H7 (cell line): ENCODE data around the gene NFIB. TPM values are rescaled to one million over a fixed set of nuclear protein-coding genes. Genes with fewer than 3 reads are reported as not detected.
A peak's percentile ranks its signal among the peaks of the same experiment; 100 is the strongest.

ENCODE experiments used
- DNase-seq: peaks from one replicate; pipeline ENCODE4 v3.0.0; 2012
- H3K27me3 ChIP-seq: 2 replicates; pipeline ENCODE4 v1.6.0; 2011; ENCODE audit warnings: mild to moderate bottlenecking, low read length; ENCODE audit not compliant: control insufficient read depth, insufficient read depth
- H3K36me3 ChIP-seq: replicated peaks from 2 replicates; pipeline ENCODE4 v1.5.1; 2011; ENCODE audit warnings: low read length; ENCODE audit not compliant: control insufficient read depth, insufficient read depth
- H3K4me3 ChIP-seq: 2 replicates; pipeline ENCODE4 v1.5.1; 2011; ENCODE audit warnings: low read depth, mild to moderate bottlenecking, control low read depth, low read length, moderate library complexity; ENCODE audit not compliant: insufficient read depth
- total RNA-seq: library from RNA; depleted of rRNA; stranded (reverse); fragments of >200 nt; shearing (Covaris generic); gene quantifications from 2 replicates; pipeline ENCODE4 v1.2.3, GENCODE V29; 2014

Gene NFIB
- total RNA-seq, 1 experiment from 2014 or later, result 5.0 TPM

DNA sequence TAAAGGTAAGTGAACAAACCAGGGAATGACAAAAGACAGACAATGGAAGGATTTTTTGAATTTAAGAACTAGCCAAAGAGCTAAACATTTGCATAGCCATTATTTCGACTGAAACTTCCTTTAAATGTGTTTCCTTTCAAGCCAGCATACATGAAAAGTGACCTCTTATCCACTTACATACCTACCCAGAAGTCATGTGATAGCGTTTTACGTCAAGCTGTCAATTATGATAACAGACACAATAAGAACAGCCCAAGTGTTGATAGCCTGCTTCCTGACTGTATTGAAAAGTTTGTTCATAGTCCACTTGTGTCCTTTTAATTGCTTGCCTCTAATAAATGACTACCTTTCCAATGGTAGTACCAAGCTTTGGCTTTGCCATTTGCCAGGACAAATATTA lies 206.0 kb downstream of the NFIB start:
- no peaks in the 10 kb centered on the region for H3K36me3 ChIP-seq
- H3K4me3 ChIP-seq, result no peak overlapping the region
- no peaks in the 10 kb centered on the region for H3K27me3 ChIP-seq
- DNase-seq, result no peak

DNA sequence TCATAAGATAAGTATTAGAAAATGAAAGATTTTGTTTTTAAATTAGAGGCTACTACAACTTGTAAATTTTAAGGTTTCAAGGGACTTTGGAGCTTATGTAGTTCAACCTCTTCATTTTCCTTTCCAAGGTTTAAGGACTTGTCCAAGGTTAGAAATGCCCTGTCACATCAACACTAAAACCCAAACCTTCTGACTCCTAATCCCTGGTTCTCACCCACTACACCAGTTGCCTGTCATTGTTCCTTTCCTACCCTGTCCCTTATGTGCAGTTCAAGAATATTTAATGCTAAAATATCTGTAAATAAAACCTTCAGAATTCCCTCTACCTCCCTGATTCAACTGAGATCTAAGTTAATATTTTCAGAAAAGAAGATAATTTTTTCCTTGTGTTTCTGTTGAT lies 206.4 kb downstream of the NFIB start:
- Histone ChIP-seq H3K27me3 (no peaks in the 10 kb centered on the region), H3K36me3 (no peaks in the 10 kb centered on the region), H3K4me3 (no peak overlapping the region)
- DNase-seq, result no peak

DNA sequence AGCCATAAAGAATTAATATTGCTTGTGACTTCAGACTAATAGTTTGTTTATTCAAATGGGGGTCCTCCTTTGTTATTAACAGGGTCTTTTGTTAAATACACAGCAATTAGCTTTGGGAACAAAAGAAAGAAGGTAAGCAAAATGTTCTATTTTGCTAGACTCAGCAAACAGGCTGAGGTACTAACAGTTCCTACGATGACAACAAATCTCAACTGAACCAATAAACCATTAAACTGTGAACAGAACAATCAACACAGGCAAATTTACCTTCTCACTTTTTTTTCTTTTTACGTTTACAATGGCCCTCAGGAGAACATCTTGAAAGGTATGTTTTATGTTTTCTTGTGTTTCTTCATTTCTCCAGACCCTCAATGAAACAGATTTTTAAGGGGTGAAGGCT lies 207.2 kb downstream of the NFIB start:
- Histone ChIP-seq H3K36me3 (no peaks in the 10 kb centered on the region), H3K27me3 (no peaks in the 10 kb centered on the region), H3K4me3 (no peak overlapping the region)
- no peak for DNase-seq

DNA sequence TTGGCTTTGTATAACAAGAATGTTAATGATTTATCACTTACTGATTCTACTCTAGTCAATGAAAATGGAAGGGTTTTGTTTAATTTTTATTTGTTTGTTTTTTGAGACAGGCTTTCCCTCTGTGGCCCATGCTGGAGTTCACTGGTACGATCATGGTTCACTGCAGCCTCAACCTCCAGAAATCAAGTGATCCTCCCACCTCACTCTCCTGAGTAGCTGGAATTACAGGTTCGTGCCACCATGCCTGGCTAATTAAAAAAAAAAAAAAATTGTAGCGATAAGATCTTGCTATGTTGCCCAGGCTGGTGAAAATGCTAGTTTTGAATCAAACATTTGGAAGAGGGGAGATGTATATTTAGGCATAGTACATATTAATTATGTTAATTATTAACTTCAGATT lies 209.4 kb downstream of the NFIB start:
- H3K36me3 ChIP-seq, result no peaks in the 10 kb centered on the region
- H3K27me3 ChIP-seq, result no peaks in the 10 kb centered on the region
- H3K4me3 ChIP-seq, result no peak overlapping the region
- no peak for DNase-seq

DNA sequence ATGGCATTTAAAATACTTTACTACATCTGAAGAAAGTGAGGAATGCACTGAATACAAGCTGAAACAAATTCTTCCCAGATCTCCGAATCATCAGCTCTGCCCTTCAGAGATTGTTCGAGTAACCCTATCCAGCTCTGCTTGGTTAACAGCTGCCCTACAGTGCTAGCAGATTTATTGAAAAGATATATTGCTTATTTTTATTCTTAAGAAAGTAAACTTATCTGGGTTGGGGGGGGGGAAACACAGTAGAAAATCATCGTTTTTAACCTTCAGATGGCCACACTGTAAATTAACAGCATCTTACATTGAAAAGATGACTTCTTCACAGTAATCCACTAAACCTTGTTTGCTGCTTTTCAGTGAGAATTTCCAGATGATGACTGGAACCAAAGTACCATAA lies 210.8 kb downstream of the NFIB start:
- Histone ChIP-seq H3K36me3 (no peaks in the 10 kb centered on the region), H3K27me3 (no peaks in the 10 kb centered on the region), H3K4me3 (no peak overlapping the region)
- no peak for DNase-seq

DNA sequence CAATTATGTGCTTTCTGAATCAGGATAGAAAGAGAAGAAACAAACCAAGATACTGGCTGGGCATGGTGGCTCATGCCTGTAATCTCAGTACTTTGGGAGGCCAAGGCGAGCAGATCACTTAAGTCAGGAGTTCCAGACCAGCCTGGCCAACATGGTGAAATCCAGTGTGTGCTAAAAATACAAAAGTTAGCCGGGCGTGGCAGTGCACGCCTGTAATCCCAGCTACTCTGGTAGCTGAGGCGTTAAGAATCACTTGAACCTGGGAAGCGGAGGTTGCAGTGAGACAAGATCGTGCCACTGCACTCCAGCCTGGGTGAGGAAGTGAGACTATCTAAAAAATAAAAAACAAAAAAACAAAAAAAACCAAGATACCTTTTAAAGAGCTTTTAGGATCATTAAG lies 214.2 kb downstream of the NFIB start:
- Histone ChIP-seq H3K36me3 (no peaks in the 10 kb centered on the region), H3K4me3 (no peak overlapping the region), H3K27me3 (no peaks in the 10 kb centered on the region)
- no peak for DNase-seq

DNA sequence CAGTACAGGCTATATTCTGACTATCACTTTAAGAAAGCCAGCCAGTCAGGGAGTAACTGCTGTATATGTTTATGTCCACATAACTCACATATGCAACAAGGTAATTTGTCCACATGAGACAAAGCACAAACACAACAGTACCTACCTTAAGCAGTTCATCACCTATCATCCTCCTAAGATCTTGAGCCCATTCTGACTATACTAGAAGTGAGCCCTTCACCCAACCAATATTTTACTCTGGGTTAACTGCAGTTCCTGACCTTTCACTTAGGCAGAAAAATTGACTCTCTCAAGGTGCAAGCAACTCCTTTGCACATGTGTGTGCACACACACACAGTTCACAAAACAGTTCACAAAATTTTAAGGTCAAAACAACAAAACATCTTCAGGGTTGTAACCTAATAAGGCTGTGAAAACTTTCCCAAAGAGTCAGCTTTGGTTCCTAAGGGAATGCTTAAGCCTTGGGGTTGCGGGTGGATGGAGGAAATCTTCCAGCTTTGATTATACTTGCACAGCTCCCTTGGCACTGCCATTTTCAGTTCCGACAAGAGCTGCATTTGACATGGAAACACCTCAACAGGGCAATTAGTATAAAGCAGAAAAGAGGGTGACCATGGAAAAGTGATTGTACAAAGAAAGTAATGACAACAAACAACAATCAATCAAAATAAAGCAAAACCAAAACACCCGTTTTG lies 215.3 kb downstream of the NFIB start:
- Histone ChIP-seq H3K27me3 (no peaks in the 10 kb centered on the region), H3K36me3 (no peaks in the 10 kb centered on the region), H3K4me3 (no peak overlapping the region)
- no peak for DNase-seq

DNA sequence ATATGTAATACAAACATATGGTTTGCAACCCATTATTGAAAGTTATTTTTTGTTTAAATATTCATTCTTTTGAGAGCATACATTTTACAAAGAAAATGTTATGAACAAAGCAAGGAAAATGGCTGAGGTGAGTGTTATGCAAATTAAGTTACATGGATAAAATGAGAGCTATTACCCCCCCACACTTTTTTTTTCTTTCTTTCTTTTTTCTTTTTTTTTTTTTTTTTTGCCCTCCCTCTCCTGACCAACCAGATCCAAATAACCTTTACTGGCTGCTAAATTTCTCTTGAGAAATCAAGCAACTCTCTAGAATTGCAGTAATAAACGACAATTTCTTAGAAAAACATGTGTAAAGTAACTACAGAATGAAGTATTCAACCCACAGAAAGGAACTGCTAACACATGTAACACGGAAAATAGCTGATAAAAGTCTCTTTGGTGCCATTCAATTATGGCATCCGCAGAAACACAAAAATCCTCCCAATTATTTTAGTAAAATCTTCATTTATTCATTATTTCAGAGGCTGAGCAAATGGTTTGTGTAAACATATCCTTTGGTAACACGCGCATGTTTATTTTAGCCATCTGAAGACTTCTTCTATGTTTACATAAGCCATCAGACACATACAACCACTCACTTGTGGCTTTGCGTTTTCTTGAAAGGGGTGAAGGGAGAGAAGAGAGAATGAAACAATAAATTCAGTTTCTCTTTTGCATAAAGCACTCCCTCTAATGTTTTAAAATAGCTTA lies 216.1 kb downstream of the NFIB start:
- H3K36me3 ChIP-seq, result no peaks in the 10 kb centered on the region
- no peak overlapping the region for H3K4me3 ChIP-seq
- no peaks in the 10 kb centered on the region for H3K27me3 ChIP-seq
- no peak for DNase-seq

DNA sequence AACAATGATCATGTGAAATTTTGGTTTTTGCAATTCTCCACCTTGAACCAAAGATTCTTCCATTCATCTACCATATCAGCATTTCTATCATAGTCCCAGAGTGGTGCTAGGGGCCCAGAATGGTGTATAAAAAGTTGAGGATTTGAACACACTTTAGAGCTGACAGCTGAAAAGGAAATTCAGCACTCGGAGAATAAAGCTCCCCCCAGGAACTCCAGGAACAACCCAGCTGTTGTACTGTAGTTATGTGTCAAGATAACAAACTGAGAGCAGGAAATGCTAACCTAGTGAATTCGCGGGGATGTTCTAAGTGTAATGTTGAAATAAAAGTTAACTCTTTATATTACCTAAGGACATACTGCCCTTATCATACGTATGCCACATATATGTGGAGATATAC lies 216.7 kb downstream of the NFIB start:
- DNase-seq, result no peak
- Histone ChIP-seq H3K4me3 (no peak overlapping the region), H3K36me3 (no peaks in the 10 kb centered on the region), H3K27me3 (no peaks in the 10 kb centered on the region)

DNA sequence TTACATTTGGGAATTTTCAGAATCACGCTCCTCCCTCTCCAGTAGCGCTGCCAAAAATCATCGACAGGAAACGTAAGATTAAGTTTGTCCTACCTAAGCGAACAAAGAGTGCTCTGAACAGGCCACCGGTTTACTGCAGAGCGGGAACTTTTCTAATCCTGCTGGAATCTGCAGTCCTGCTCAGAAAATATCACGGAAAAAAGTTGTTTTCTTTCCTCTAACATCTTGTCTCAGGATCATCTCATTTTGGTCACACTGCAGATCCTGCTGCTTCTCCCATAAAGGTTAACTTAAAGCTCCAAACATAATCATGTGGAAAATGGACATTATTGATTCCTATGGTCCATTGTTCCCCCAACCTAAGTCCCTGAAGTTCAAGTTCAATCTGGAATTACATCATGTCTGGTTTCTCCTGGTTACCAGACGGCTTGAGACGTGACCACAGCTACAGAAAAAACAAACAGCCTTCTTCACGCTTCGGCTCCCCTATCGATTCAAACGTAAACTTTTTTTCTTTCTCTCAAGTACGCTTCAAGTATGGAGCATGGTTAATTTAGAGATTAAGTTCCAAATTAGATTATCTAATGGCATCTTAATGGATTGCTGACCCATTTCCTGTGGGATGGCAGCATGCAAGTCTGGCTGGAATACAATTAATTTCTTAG lies 217.6 kb downstream of the NFIB start:
- H3K27me3 ChIP-seq, result no peaks in the 10 kb centered on the region
- H3K4me3 ChIP-seq, result 0 out of 2 replicates have a peak overlapping the region, but pooled peaks have one; percentile 1
- H3K36me3 ChIP-seq, result no peaks in the 10 kb centered on the region
- DNase-seq, result no peak

DNA sequence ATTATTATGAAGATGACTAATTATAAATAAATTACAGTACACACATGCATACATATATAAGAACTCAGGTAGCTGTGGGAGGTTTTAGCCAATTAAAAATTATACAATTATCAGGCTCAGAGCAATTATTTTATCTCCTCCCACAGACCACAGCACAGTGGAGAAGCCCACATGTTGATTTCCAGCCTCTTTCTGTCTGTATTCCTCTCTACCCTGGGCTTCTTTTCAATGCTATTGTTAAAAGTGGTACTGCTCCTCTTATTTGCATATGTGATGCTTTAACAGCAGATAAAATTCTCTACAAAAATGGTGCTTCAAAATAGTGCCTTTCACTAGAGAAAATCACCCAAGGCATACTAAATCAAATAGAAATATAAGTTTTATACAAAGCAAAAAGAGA lies 218.7 kb downstream of the NFIB start:
- no peak overlapping the region for H3K4me3 ChIP-seq
- H3K27me3 ChIP-seq, result no peaks in the 10 kb centered on the region
- no peak for DNase-seq
- H3K36me3 ChIP-seq, result no peaks in the 10 kb centered on the region

DNA sequence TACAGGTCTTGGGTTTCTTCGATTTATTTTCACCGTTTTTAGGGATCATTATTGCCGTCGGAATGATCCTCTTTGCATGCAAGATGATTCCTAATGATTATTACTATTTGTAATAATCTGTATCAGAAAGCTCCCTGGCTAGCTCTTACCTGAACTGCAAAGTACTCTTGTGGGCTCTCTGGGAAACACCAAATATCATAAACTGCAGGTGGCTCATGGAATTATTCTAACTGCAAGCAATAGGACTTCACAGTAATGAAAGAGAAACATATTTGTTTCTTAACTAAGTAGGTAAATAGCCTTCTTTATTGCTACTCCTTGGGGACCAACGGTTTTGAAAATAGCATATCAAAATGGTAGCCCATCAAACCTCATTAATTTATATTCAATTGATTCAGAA lies 219.4 kb downstream of the NFIB start:
- Histone ChIP-seq H3K36me3 (no peaks in the 10 kb centered on the region), H3K27me3 (no peaks in the 10 kb centered on the region), H3K4me3 (no peak overlapping the region)
- no peak for DNase-seq

DNA sequence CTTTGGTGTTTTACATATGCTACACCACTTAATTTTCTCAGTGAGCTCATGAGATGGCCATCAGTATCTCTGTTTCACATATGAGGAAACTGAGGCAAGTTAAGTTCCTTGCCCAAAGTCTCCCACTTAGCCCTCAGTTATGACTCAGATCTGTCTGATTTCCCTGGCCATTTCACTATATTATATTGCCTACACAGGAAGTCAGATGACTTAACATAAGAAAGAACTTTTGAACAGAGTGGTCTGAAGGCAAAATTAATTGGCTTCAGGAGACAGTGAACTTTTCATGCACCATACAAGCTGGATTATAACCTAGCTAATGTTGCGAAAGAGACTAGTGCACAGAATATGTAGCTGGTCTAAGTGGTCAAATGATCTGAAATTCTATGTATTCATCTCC lies 221.6 kb downstream of the NFIB start:
- H3K4me3 ChIP-seq, result no peak overlapping the region

DNA sequence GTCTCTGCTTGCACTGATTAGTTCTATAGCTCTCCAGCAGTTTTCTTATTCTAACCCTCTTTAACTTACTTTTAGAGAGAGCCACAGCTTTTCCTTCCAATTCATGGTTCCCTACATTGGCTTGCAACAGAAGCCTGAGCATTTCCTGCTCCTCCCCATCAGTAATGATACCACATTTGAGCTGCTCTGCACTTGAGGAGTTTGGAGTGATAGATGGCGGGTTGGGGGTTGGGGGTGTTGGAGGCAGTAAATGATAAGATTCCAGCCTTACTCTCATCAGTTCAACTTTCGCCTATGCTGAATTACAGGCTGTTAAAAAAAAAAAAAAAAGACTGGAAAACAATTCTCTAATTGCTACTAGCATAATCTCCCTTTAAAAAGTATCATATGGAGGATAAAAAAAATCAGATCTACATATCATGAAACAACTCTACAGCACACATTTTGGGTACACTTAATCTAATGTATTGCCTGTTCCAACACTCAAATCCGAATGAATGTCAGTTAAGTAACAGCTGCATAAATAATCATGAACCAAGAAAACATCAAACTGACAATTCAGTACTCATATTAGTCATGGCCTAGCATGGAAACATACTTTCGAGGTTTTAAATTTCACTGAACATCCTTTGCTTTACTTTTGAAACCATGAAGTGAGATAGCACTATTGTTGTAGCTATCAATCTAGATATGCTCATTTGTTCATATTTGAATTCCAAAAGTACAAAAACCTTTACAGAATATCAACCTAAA lies 224.7 kb downstream of the NFIB start:
- H3K36me3 ChIP-seq, result no peaks in the 10 kb centered on the region
- H3K4me3 ChIP-seq, result no peak overlapping the region
- DNase-seq, result no peak
- H3K27me3 ChIP-seq, result no peaks in the 10 kb centered on the region

More for the DNA sequence above, 221.6 kb downstream of the NFIB start:
- DNase-seq, result no peak
- Histone ChIP-seq H3K27me3 (no peaks in the 10 kb centered on the region), H3K36me3 (no peaks in the 10 kb centered on the region)
